Neural progenitor cell (in vitro differentiated cells): ENCODE measurements around the gene RARRES1. TPM values are rescaled to one million over a fixed set of nuclear protein-coding genes. Genes with fewer than 3 reads are reported as not detected.

Experiments
- DNase-seq: peaks from one replicate; pipeline ENCODE4 v3.0.0-alpha.2; 2016; ENCODE audit warnings: low spot score
- H2AFZ ChIP-seq: fragments of 200-600 bp; sonication (generic); replicated peaks from 2 replicates; pipeline ENCODE4 v1.6.1; 2016; ENCODE audit warnings: antibody characterized with exemption
- H3F3A ChIP-seq: fragments of 200-600 bp; sonication (generic); 2 replicates; pipeline ENCODE4 v1.6.1; 2016; ENCODE audit warnings: antibody characterized with exemption, low read depth
- H3K27ac ChIP-seq: fragments of 200-600 bp; sonication (generic); 2 replicates; pipeline ENCODE4 v1.5.1; 2016; ENCODE audit warnings: mild to moderate bottlenecking
- H3K27me3 ChIP-seq: fragments of 200-600 bp; sonication (generic); 2 replicates; pipeline ENCODE4 v1.6.1; 2016; ENCODE audit warnings: mild to moderate bottlenecking, moderate library complexity
- H3K36me3 ChIP-seq: fragments of 200-600 bp; sonication (generic); 2 replicates; pipeline ENCODE4 v1.5.1; 2016
- H3K4me1 ChIP-seq: fragments of 200-600 bp; sonication (generic); 2 replicates; pipeline ENCODE4 v1.6.1; 2016; ENCODE audit warnings: mixed run types
- H3K4me2 ChIP-seq: fragments of 200-600 bp; sonication (generic); 2 replicates; pipeline ENCODE4 v1.6.1; 2016
- H3K4me3 ChIP-seq: fragments of 200-600 bp; sonication (generic); 2 replicates; pipeline ENCODE4 v1.5.1; 2016
- H3K79me2 ChIP-seq: fragments of 200-600 bp; sonication (generic); 2 replicates; pipeline ENCODE4 v1.6.1; 2016; ENCODE audit warnings: low read depth
- H3K9ac ChIP-seq: fragments of 200-600 bp; sonication (generic); 2 replicates; pipeline ENCODE4 v1.6.1; 2016
- H3K9me3 ChIP-seq: fragments of 200-600 bp; sonication (generic); 2 replicates; pipeline ENCODE4 v1.5.1; 2016; ENCODE audit warnings: low read depth
- H4K20me1 ChIP-seq: fragments of 200-600 bp; sonication (generic); 2 replicates; pipeline ENCODE4 v1.6.1; 2016; ENCODE audit warnings: low read depth
- H3K27ac Mint-ChIP-seq: 3 replicates; pipeline ENCODE4 v1.8.0; 2021; ENCODE audit warnings: mixed read lengths
- H3K27me3 Mint-ChIP-seq: 2 replicates; pipeline ENCODE4 v1.8.0; 2022; ENCODE audit warnings: low read depth, mild to moderate bottlenecking, inconsistent platforms, moderate library complexity, mixed read lengths; ENCODE audit not compliant: insufficient read depth
- H3K36me3 Mint-ChIP-seq: 3 replicates; pipeline ENCODE4 v1.8.0; 2021; ENCODE audit warnings: mixed read lengths
- H3K4me1 Mint-ChIP-seq: 3 replicates; pipeline ENCODE4 v1.8.0; 2021; ENCODE audit warnings: mixed read lengths
- H3K4me3 Mint-ChIP-seq: 3 replicates; pipeline ENCODE4 v1.8.0; 2021; ENCODE audit warnings: mild to moderate bottlenecking, moderate library complexity, mixed read lengths
- H3K9me3 Mint-ChIP-seq: 3 replicates; pipeline ENCODE4 v1.8.0; 2020; ENCODE audit warnings: mixed read lengths
- CTCF ChIP-seq: fragments of 200-600 bp; sonication (generic); IDR thresholded peaks from 2 replicates; pipeline ENCODE4 v1.5.1; 2017; ENCODE audit warnings: antibody characterized with exemption, mild to moderate bottlenecking
- EZH2 ChIP-seq: fragments of 200-600 bp; sonication (generic); IDR thresholded peaks from 2 replicates; pipeline ENCODE4 v1.6.1; 2017; ENCODE audit warnings: antibody characterized with exemption, mild to moderate bottlenecking, moderate library complexity
- EZH2phosphoT487 ChIP-seq: fragments of 200-600 bp; sonication (generic); IDR thresholded peaks from 2 replicates; pipeline ENCODE4 v1.6.1; 2017; ENCODE audit warnings: antibody characterized with exemption
- total RNA-seq: library from RNA; depleted of rRNA; stranded (reverse); fragments of >200 nt; gene quantifications from 2 replicates; pipeline ENCODE4 v1.2.3, GENCODE V29; 2015; ENCODE audit warnings: low replicate concordance

RARRES1 gene
- total RNA-seq, 1 donor from 2014 or later: 0.21 TPM

- DNase-seq: no peak
- H3K4me1 Mint-ChIP-seq: no peaks in the 10 kb centered on the region
- Histone ChIP-seq H3K4me1 (no peaks in the 10 kb centered on the region), H3K27ac (no peak overlapping the region), H3K79me2 (no peaks in the 10 kb centered on the region), H4K20me1 (no peaks in the 10 kb centered on the region), H3F3A (no peaks in the 10 kb centered on the region), H3K36me3 (no peaks in the 10 kb centered on the region), H3K27me3 (no peaks in the 10 kb centered on the region), H3K9ac (no peak overlapping the region), H3K4me3 (no peak overlapping the region), H2AFZ (no peak overlapping the region), H3K4me2 (no peak overlapping the region), H3K9me3 (no peaks in the 10 kb centered on the region)
- H3K27me3 Mint-ChIP-seq: no peaks in the 10 kb centered on the region
- TF ChIP-seq EZH2phosphoT487 (no peak), CTCF (no peak), EZH2 (no peak)
- peaks cover 3% of the 10 kb centered on the region for H3K36me3 Mint-ChIP-seq
- no peak overlapping the region for H3K4me3 Mint-ChIP-seq
- no peak overlapping the region for H3K27ac Mint-ChIP-seq
- no peaks in the 10 kb centered on the region for H3K9me3 Mint-ChIP-seq
Observed at GRCh38 chr3:158750016-158750415, 17.8 kb upstream of the RARRES1 start.

- Mint-ChIP-seq H3K36me3 (peaks cover 3% of the 10 kb centered on the region), H3K27me3 (no peaks in the 10 kb centered on the region), H3K27ac (no peak overlapping the region)
Observed at GRCh38 chr3:158749526-158749925, 17.3 kb upstream of the RARRES1 start.

GRCh38 chr3:158748237-158748828 is 16.1 kb upstream of the RARRES1 start:
- Histone ChIP-seq H3F3A (no peaks in the 10 kb centered on the region), H3K4me2 (no peak overlapping the region), H3K36me3 (no peaks in the 10 kb centered on the region), H2AFZ (no peak overlapping the region), H3K4me1 (no peaks in the 10 kb centered on the region), H4K20me1 (no peaks in the 10 kb centered on the region), H3K27ac (no peak overlapping the region), H3K9me3 (no peaks in the 10 kb centered on the region), H3K4me3 (no peak overlapping the region), H3K27me3 (no peaks in the 10 kb centered on the region), H3K79me2 (no peaks in the 10 kb centered on the region), H3K9ac (no peak overlapping the region)
- no peak for DNase-seq
- TF ChIP-seq EZH2: no peak
- no peak for TF ChIP-seq CTCF
- no peak for TF ChIP-seq EZH2phosphoT487
- Mint-ChIP-seq H3K4me1 (no peaks in the 10 kb centered on the region), H3K4me3 (no peak overlapping the region), H3K27me3 (no peaks in the 10 kb centered on the region), H3K27ac (no peak overlapping the region), H3K9me3 (no peaks in the 10 kb centered on the region), H3K36me3 (peaks cover 3% of the 10 kb centered on the region)

More at GRCh38 chr3:158749526-158749925, 17.3 kb upstream of the RARRES1 start:
- TF ChIP-seq EZH2 (no peak), CTCF (no peak), EZH2phosphoT487 (no peak)
- Histone ChIP-seq H2AFZ (no peak overlapping the region), H3K27ac (no peak overlapping the region), H3F3A (no peaks in the 10 kb centered on the region), H3K4me2 (no peak overlapping the region), H3K36me3 (no peaks in the 10 kb centered on the region), H3K9me3 (no peaks in the 10 kb centered on the region), H3K27me3 (no peaks in the 10 kb centered on the region), H3K4me3 (no peak overlapping the region), H4K20me1 (no peaks in the 10 kb centered on the region), H3K9ac (no peak overlapping the region), H3K4me1 (no peaks in the 10 kb centered on the region), H3K79me2 (no peaks in the 10 kb centered on the region)
- H3K4me1 Mint-ChIP-seq: no peaks in the 10 kb centered on the region
- H3K9me3 Mint-ChIP-seq: no peaks in the 10 kb centered on the region
- no peak for DNase-seq
- no peak overlapping the region for H3K4me3 Mint-ChIP-seq
